GM12878 (cell line): ENCODE data around the gene NUTM1. TPM values are rescaled to one million over a fixed set of nuclear protein-coding genes. Genes with fewer than 3 reads are reported as not detected.

Source experiments
- ATAC-seq: fragments of 200-7000 bp; cut with Tn5 transposase; 3 replicates; pipeline ENCODE4 v1.9.1; 2020; ENCODE audit warnings: mild to moderate bottlenecking, moderate library complexity
- BruUV-seq: library from RNA; stranded (reverse); fragments of 400-500 nt; replicated peaks from 2 replicates; lab custom pipeline; 2021; lab: Mats Ljungman, UMichigan
- CTCF ChIA-PET: fragments of 300-600 bp; sonication (Branson Sonifier 250); formaldehyde crosslinking; extraction: SDS; loops from one replicate; lab custom pipeline; 2021; ENCODE audit warnings: inconsistent platforms; lab: Yijun Ruan, JAX
- POLR2A ChIA-PET: fragments of 350-600 bp; formaldehyde crosslinking; extraction: SDS; loops from one replicate; lab custom pipeline; 2021; ENCODE audit warnings: inconsistent platforms; lab: Charles Lee
- RAD21 ChIA-PET: fragments of 300-600 bp; sonication (Branson Sonifier 250); formaldehyde crosslinking; loops from one replicate; lab custom pipeline; 2023; ENCODE audit warnings: antibody characterized with exemption; ENCODE audit not compliant: unreplicated experiment; lab: Charles Lee
- SMC1A ChIA-PET: fragments of 300-600 bp; sonication (Branson Sonifier 250); formaldehyde crosslinking; loops from one replicate; lab custom pipeline; 2023; ENCODE audit not compliant: unreplicated experiment, uncharacterized antibody; lab: Charles Lee
- DNase-seq: peaks from one replicate; pipeline ENCODE4 v3.0.0-alpha.2; 2011; ENCODE audit warnings: low read depth, low spot score
- FAIRE-seq: peaks from 3 replicates; lab custom pipeline; 2011; peaks lifted over from hg19 to GRCh38; lab: Jason Lieb, UNC
- H2AFZ ChIP-seq: 2 replicates; pipeline ENCODE4 v1.6.0; 2011; ENCODE audit warnings: low read depth, low read length, control low read depth; ENCODE audit not compliant: control insufficient read depth
- H3K27ac ChIP-seq: 2 replicates; pipeline ENCODE4 v1.5.1; 2011; ENCODE audit warnings: control low read depth; ENCODE audit not compliant: control insufficient read depth, insufficient read depth
- H3K27me3 ChIP-seq, 2 experiments: replicated peaks in 1 of 2; 2 replicates each; pipeline versions ENCODE4 v1.6.0 to v1.6.1; 2011; ENCODE audit warnings: low read length in 1 of 2; ENCODE audit not compliant: control insufficient read depth in 2 of 2, insufficient read depth in 2 of 2
- H3K36me3 ChIP-seq, 2 experiments: 2 replicates each; pipeline ENCODE4 v1.5.1; 2011; ENCODE audit warnings: low read length in 1 of 2; ENCODE audit not compliant: control insufficient read depth in 2 of 2, insufficient read depth in 2 of 2
- H3K4me1 ChIP-seq: 2 replicates; pipeline ENCODE4 v1.6.1; 2011; ENCODE audit warnings: mild to moderate bottlenecking, low read length, moderate library complexity, mixed read lengths; ENCODE audit not compliant: control insufficient read depth, insufficient read depth
- H3K4me2 ChIP-seq: 2 replicates; pipeline ENCODE4 v1.6.0; 2011; ENCODE audit warnings: control low read depth; ENCODE audit not compliant: control insufficient read depth, insufficient read depth
- H3K4me3 ChIP-seq: fragments of 200-600 bp; sonication (generic); 2 replicates; pipeline ENCODE4 v1.5.1; 2016
- H3K79me2 ChIP-seq: 2 replicates; pipeline ENCODE4 v1.6.0; 2011; ENCODE audit warnings: low read length; ENCODE audit not compliant: control insufficient read depth, insufficient read depth
- H3K9ac ChIP-seq: 2 replicates; pipeline ENCODE4 v1.8.0; 2011; ENCODE audit warnings: low read length, control low read depth, mixed read lengths; ENCODE audit not compliant: control insufficient read depth, insufficient read depth
- H3K9me3 ChIP-seq: replicated peaks from 3 replicates; pipeline ENCODE4 v1.5.1; 2011; ENCODE audit warnings: mild to moderate bottlenecking, low read length; ENCODE audit not compliant: control insufficient read depth, insufficient read depth
- H4K20me1 ChIP-seq: 2 replicates; pipeline ENCODE4 v1.6.0; 2011; ENCODE audit not compliant: control insufficient read depth, insufficient read depth
- ASH2L ChIP-seq: fragments of 300-600, 200-600 bp; sonication (generic); IDR thresholded peaks from 2 replicates; pipeline ENCODE4 v1.6.1; 2017; ENCODE audit warnings: low read depth, mild to moderate bottlenecking, borderline replicate concordance
- CBFB ChIP-seq: IDR thresholded peaks from 2 replicates; pipeline ENCODE4 v1.6.1; 2016; ENCODE audit warnings: antibody characterized with exemption, low read depth
- CHD2 ChIP-seq: IDR thresholded peaks from 2 replicates; pipeline ENCODE4 v1.6.1; 2011; ENCODE audit warnings: low read depth, low read length, improper control_type of control experiment, borderline replicate concordance
- MTA3 ChIP-seq: IDR thresholded peaks from 2 replicates; pipeline ENCODE4 v1.6.1; 2012; ENCODE audit warnings: low read length, inconsistent platforms, borderline replicate concordance
- MYC ChIP-seq: IDR thresholded peaks from 2 replicates; pipeline ENCODE4 v1.6.1; 2011; ENCODE audit warnings: mild to moderate bottlenecking, low read length, moderate library complexity, inconsistent platforms; ENCODE audit not compliant: insufficient read depth, insufficient replicate concordance, insufficient read length, severe bottlenecking
- RBBP5 ChIP-seq: fragments of 200-600 bp; sonication (generic); conservative IDR thresholded peaks from 2 replicates; pipeline ENCODE4 v1.6.1; 2016
- RFX5 ChIP-seq: IDR thresholded peaks from 2 replicates; pipeline ENCODE4 v1.6.1; 2011; ENCODE audit warnings: low read depth, low read length, improper control_type of control experiment
- SIN3A ChIP-seq: IDR thresholded peaks from 2 replicates; pipeline ENCODE4 v1.6.1; 2012; ENCODE audit warnings: low read depth, low read length, improper control_type of control experiment
- SMARCA5 ChIP-seq: fragments of 450-650 bp; IDR thresholded peaks from 2 replicates; pipeline ENCODE4 v1.6.1; 2017; ENCODE audit warnings: mild to moderate bottlenecking
- SUPT20H ChIP-seq: IDR thresholded peaks from 2 replicates; pipeline ENCODE4 v1.6.1; 2011; ENCODE audit warnings: low read depth, mild to moderate bottlenecking, low read length, moderate library complexity, borderline replicate concordance; ENCODE audit not compliant: control insufficient read depth
- SUZ12 ChIP-seq: fragments of 200-600 bp; sonication (generic); IDR thresholded peaks from one replicate; pipeline ENCODE4 v1.6.1; 2018; ENCODE audit warnings: antibody characterized with exemption, mild to moderate bottlenecking; ENCODE audit not compliant: unreplicated experiment
- ZNF207 ChIP-seq: fragments of 450-650 bp; IDR thresholded peaks from 2 replicates; pipeline ENCODE4 v1.6.1; 2014; ENCODE audit warnings: antibody characterized with exemption, mild to moderate bottlenecking, borderline replicate concordance
- ZNF24 ChIP-seq: fragments of 450-650 bp; IDR thresholded peaks from 2 replicates; pipeline ENCODE4 v1.6.1; 2017; ENCODE audit warnings: antibody characterized with exemption, mild to moderate bottlenecking
- ZNF384 ChIP-seq: IDR thresholded peaks from 2 replicates; pipeline ENCODE4 v1.6.1; 2012; ENCODE audit warnings: low read depth, mild to moderate bottlenecking, low read length, improper control_type of control experiment, borderline replicate concordance
- WGBS: methylation state at CpG from one replicate; pipeline ENCODE4 v1.1.6; 2016; ENCODE audit warnings: low lambda C conversion rate; ENCODE audit not compliant: insufficient replicate concordance, insufficient coverage; ENCODE audit errors: missing lambda C conversion rate; 5-methylcytosine and 5-hydroxymethylcytosine counted together
- in situ Hi-C: fragments of 300-500 bp; cut with MboI; formaldehyde crosslinking; loops from 9 replicates; pipeline ENCODE4 v1.14.3; 2018; ENCODE audit warnings: mixed read lengths
- intact Hi-C: fragments of 100-400 bp; cut with micrococcal nuclease; formaldehyde crosslinking; loops from one replicate; pipeline ENCODE4 v1.14.2; 2022; ENCODE audit not compliant: unreplicated experiment
- polyA plus RNA-seq, 11 experiments: library from polyadenylated mRNA; depleted of rRNA in 4 of 11; unstranded in 6 of 11; stranded (reverse) in 5 of 11; fragments of >200 nt; fragmentation: Nextera tagmentation in 4 of 11; fragmentation: Illumina TruSeq in 1 of 11; extraction: Ambion mirVana in 4 of 11; extraction: Trizol in 1 of 11; gene quantifications; 1 replicate in 1 of 11; 2 replicates in 10 of 11; pipeline versions ENCODE4 v1.2.1 to v1.2.3, GENCODE V29; 2011 to 2016; ENCODE audit warnings: inconsistent platforms in 2 of 11, missing spikeins in 2 of 11, low read depth in 1 of 11
- total RNA-seq, 4 experiments: library from RNA; depleted of rRNA in 3 of 4; stranded (reverse); fragments of >200 nt in 3 of 4; fragmentation: Illumina TruSeq in 1 of 4; extraction: Trizol in 1 of 4; gene quantifications; 2 replicates each; pipeline versions ENCODE4 v1.2.1 to v1.2.3, GENCODE V29; 2013 to 2021

NUTM1 gene
- total and polyA plus RNA-seq, 10 of the 15 experiments (the other 5 are each of a cell fraction or from before 2014, with no cell fraction given): under 0.01 to 0.05 TPM; not detected in 8

DNA sequence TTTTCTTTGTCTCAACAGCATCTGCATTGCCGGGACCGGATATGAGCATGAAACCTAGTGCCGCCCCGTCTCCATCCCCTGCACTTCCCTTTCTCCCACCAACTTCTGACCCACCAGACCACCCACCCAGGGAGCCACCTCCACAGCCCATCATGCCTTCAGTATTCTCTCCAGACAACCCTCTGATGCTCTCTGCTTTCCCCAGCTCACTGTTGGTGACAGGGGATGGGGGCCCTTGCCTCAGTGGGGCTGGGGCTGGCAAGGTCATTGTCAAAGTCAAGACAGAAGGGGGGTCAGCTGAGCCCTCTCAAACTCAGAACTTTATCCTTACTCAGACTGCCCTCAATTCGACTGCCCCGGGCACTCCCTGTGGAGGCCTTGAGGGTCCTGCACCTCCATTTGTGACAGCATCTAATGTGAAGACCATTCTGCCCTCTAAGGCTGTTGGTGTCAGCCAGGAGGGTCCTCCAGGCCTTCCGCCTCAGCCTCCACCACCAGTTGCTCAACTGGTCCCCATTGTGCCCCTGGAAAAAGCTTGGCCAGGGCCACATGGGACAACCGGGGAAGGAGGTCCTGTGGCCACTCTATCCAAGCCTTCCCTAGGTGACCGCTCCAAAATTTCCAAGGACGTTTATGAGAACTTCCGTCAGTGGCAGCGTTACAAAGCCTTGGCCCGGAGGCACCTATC, 5.0 kb downstream of the NUTM1 start:
- Histone ChIP-seq H3K4me1 (no peaks in the 10 kb centered on the region), H3K36me3 (no peaks in the 10 kb centered on the region), H3K9ac (no peak overlapping the region), H3K9me3 (no peaks in the 10 kb centered on the region), H3K4me3 (no peak overlapping the region), H2AFZ (no peak overlapping the region), H4K20me1 (no peaks in the 10 kb centered on the region), H3K4me2 (no peak overlapping the region), H3K27ac (no peak overlapping the region), H3K79me2 (no peaks in the 10 kb centered on the region), H3K27me3 (no peaks in the 10 kb centered on the region)
- CTCF ChIA-PET: no interaction called here
- SMC1A ChIA-PET: no interaction called here
- ATAC-seq (no peak), DNase-seq (no peak), FAIRE-seq (no peak)
- BruUV-seq: no TSS peak
- RAD21 ChIA-PET: no interaction called here
- TF ChIP-seq SMARCA5 (no peak), RBBP5 (no peak), MYC (no peak), MTA3 (no peak), ZNF384 (no peak), CHD2 (no peak), RFX5 (no peak), SIN3A (no peak), CBFB (no peak), ZNF24 (no peak), SUPT20H (no peak), ZNF207 (no peak), SUZ12 (no peak), ASH2L (no peak)
- 66% methylated on average over 13 of the region's 13 CpGs for WGBS
- in situ Hi-C loops: no loop called here
- intact Hi-C loops: no loop called here
- POLR2A ChIA-PET: no interaction called here
